RPMI7951 (cell line): ENCODE results near the gene LFNG. TPM values are rescaled to one million over a fixed set of nuclear protein-coding genes. Genes with fewer than 3 reads are reported as not detected.
A peak's percentile ranks its signal among the peaks of the same experiment; 100 is the strongest.
"Not testable (repeated sequence)": the region's sequence is repeated elsewhere in the genome, so short reads cannot be mapped to it uniquely, and the experiment has no call there.

Source experiments
- DNase-seq: peaks from one replicate; pipeline ENCODE4 v3.0.0-alpha.2; 2012; ENCODE audit warnings: low read depth
- total RNA-seq: library from RNA; depleted of rRNA; stranded (reverse); fragments of >200 nt; shearing (Covaris generic); gene quantifications from 2 replicates; pipeline ENCODE4 v1.2.3, GENCODE V29; 2014

Gene LFNG
- total RNA-seq, 1 experiment from 2014 or later = 19.1 TPM

DNA sequence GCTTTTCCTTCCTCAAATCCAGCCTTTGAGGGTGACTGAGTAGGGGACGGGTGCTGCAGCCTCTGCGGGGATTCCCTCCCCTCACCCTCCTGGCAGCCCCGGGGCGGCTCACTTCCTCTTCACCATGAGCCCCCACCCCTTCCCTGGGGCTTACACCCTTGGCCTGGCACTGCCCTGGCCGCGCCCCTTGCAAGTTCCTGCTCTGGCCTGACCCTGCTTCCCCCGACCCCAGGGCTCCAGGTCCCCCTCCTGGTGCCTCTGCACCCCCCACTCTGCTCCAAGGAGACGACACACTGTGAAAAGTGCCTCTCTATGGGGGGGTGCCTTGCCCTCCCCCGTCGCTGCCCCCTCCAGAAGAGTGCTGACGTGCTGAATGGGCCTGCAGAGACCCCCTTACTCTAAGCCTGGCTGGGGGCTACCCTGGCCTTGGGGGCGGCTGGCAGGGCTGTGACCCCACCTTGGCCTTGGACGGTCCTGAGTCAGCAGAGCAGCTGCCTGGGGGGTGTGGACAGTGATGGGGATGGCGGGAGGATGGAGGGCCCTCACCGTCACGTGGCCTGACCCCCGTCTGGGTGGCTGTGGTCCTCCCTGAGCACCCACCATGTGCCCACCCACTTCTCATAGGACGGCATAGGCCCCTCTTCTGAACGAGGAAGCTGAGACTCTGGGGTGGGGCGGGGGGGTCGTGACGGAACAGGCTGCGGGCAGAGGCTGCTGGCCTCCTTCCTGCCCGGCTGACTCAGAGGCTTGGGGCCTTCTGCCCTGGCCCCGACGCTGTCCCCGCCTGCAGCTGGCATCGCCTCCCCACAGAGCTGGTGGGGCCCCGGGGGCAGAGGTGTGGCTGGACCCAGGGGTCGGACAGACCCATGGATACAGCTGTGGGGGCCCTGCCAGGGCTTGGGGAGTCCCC, 9.8 kb downstream of the LFNG start:
- DNase-seq = peak; percentile 93

DNA sequence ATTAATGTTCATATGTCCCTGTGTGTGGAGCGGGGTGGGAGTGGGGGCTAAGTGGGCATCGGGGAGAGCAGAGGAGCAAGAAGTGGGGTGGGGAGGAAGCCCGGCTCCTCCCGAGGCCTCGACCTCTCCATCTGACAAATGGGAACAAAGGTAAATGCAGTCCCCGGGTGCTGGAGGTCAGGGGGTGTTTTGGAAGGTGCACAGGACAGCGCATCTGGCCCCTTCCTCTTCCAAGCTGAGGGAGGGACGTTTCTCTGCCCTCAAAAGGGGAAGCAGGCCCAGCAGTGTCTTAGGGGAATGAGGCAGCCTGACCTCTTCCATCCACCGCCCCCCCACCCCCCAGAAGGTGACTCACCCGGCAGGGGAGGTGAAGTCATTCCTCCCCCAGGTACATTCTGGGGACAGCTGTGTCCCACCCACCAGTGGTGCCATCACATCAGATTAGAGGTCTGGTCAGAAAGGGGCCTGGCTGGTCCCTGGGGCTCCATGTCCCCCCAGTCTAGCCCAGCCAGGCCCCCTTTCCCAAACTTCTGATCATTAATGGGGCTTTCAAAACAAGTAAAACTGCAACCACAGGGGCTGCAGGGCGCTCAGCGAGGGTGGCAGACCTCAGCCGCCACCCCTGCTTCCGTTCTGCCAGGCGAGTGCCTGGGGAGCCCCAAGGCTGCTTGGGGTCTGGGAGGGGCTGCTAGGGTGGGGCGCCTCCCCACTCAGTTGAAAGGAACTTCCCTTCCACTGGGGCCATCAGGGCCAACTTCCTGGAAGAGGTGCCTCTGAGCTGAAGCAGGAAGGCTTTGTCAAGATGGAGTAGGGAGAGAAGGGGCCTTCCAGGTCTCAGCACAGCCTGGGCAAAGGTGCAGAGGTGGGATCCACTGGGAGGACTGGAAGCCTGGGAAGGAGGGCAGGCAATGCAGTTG, 10.8 kb downstream of the LFNG start:
- DNase-seq = peak; percentile 75

DNA sequence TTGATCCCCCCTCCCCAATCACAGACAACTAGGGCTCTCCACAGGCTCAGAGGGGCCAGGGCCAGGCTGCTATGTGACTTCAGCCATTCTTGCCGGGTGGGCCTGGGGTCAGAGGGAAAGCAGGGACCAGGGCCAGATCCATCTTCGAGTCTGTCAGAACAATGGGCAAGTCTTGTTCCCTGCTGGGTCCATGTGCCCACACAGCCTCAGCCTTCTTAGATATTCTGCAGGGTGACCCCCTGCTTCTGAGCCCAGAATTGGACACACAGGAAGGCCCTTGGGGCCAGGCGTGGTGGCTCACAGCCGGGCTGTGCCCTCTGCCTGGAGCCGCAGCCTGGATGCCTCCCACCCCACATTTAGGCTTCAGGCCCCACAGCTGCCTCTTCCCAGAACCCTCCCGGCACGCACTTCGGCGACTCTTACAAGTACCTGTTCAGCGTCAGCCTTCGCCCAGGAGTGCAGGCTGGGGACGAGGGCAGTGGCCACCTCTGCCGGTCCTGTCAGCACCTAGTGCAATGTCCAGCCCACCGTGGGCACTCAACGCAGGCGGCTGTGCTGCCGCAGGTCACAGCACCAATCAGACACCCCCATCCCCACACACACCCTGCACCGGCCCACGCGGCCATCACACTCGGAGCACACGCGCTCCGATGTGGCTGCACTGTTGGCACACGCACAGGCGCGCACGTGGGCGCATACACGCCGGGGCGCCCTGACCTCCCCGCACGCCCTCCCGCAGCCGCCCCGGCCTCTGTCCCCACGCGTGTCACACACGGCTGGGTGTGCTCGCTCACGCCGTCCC, 11.6 kb downstream of the LFNG start:
- not testable (repeated sequence) for DNase-seq

DNA sequence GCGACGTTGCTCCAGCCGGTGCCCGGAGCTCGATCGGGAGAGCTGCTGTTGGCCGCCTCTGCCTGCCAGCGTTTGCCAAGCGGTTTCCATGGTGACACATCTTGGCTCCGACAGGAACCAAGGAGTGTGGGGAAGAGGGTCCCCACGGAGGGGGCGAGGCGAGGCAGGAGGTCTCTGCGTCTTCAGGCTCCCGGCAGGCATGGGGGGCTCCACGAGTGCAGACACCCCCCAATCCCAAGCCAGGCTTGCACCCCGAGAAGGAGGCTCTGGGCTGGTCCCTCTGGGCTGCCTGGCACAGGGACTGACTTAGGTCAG, 12.2 kb downstream of the LFNG start:
- DNase-seq = not testable (repeated sequence)

DNA sequence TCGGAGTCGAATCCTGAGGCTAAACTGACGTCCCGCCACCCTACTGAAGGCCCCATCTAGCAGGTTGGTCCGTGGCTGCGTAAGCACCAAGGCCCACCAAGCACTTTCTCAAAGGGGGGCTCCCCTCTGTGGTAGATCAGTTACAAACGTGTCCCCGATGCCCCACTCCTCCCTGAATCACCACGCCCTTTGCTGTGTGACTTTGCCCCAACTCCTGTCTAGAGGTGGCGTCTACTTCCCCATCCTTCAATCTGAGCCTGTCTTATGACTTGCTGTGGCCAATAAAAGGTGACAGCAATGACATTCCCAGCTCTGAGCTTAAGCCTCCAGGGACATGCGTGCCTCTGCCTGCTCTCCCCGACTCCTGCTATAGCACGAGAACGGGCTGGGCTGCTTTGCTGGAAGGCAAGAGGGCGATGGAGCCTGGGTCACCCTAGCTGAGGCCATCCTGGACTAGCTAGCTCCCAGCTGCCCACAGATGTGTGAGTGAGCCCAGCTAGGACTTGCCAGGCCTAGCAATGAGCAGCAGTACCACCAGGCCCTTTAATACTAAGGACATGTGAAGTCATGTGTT, 12.7 kb downstream of the LFNG start:
- not testable (repeated sequence) for DNase-seq

DNA sequence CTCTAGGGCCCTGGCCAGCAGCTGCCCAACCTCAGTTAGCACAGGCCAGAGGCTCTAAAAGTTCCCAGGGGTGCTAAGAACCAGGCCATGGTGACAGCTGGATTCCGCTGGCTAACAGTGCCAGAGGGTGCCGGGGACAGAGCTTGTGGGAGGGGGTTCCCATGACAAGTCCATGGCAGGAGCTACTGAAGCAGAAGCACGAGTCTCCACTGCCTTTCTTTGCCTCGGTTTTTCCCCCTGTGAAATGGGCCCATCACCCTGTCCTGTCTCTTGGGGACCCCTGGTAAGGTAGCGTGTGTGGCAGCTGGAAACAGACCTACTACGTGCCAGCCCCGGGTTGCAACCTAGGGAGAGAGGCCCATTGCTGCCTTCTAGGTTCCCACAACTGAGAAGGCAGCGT, 13.2 kb downstream of the LFNG start:
- DNase-seq = not testable (repeated sequence)

DNA sequence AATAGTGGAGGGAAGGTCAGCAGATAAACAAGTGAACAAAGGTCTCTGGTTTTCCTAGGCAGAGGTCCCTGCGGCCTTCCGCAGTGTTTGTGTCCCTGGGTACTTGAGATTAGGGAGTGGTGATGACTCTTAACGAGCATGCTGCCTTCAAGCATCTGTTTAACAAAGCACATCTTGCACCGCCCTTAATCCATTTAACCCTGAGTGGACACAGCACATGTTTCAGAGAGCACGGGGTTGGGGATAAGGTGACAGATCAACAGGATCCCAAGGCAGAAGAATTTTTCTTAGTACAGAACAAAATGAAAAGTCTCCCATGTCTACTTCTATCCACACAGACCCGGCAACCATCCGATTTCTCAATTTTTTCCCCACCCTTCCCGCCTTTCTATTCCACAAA, 14.0 kb downstream of the LFNG start:
- DNase-seq = not testable (repeated sequence)

DNA sequence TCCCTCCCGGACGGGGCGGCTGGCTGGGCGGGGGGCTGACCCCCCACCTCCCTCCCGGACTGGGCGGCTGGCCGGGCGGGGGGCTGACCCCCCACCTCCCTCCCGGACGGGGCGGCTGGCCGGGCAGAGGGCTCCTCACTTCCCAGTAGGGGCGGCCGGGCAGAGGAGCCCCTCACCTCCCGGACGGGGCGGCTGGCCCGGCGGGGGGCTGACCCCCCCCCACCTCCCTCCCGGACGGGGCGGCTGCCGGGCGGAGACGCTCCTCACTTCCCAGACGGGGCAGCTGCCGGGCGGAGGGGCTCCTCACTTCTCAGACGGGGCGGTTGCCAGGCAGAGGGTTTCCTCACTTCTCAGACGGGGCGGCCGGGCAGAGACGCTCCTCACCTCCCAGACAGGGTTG, 14.6 kb downstream of the LFNG start:
- DNase-seq = not testable (repeated sequence)

DNA sequence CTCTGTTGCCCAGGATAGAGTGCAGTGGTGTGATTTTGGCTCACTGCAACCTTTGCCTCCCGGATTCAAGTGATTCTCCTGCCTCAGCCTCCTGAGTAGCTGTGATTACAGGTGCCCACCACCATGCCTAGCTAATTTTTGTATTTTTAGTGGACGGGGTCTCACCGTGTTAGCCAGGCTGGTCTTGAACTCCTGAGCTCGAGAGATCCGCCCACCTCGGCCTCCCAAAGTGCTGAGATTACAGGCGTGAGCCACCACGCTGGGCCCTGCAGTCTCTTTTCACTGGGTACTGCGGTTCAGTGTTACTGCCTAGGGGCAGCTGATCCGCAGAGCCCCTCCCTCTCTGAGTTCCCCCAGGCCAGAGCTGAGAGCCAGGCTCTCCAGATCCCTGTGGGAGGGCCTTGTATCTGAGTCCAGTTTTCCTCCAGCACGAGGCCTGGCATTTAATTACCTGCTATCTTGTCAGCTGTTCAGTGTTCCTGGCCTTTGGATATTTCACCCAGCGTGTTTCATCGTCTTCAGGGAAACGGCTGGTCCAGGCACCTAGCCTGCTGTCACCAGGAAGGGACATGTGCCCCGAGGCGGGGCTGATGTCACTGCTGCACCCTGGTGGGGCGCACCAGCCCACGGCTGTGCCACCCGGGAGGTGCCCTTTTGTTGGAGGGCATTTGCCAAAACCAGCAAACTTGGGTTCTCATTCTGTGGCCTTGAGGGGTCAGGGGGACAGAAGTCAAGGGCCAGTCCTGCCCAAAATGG, 16.5 kb downstream of the LFNG start:
- DNase-seq = not testable (repeated sequence)

DNA sequence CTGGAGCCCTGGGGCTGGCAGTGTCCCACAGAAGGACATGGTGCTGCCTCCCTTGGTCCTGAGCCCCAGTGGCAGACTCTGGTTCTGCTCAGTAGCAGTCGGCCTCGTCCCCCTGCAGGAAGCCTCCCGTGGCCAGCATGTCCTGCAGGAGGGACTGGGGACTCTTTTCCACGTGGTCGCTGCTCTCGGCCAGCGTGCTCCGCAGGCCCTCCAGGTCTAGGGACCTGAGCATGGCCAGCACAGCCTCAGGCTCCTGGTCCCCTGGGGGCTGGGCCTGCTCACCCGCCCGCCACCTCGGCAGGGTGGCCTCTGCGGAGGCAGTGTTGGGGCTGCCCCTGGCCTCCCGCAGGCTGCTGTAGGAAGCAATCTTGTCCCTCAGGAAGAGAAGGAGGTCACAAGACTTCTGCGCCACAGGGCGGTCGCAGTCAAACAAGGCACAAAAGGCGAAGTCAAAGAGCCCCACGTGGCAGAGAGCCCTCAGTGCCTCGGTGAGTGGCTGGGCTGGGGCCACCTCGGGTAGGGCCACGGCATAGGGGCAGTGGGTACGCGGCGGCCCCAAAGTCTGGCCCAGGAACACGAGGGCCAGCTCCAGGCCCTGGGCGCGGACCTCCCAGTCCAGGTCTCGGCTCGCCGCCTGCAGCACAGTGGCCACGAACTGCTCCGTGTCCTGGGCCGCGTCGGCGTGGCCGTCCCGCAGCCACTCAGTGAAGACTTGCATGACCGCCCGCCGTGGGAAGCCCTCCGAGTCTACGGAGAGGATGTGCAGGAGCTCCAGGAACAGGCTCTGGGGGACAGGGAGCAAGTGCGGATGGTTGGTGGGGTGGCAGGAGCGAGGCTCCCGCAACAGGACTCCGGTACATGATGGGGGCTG, 18.6 kb downstream of the LFNG start:
- DNase-seq = no peak

DNA sequence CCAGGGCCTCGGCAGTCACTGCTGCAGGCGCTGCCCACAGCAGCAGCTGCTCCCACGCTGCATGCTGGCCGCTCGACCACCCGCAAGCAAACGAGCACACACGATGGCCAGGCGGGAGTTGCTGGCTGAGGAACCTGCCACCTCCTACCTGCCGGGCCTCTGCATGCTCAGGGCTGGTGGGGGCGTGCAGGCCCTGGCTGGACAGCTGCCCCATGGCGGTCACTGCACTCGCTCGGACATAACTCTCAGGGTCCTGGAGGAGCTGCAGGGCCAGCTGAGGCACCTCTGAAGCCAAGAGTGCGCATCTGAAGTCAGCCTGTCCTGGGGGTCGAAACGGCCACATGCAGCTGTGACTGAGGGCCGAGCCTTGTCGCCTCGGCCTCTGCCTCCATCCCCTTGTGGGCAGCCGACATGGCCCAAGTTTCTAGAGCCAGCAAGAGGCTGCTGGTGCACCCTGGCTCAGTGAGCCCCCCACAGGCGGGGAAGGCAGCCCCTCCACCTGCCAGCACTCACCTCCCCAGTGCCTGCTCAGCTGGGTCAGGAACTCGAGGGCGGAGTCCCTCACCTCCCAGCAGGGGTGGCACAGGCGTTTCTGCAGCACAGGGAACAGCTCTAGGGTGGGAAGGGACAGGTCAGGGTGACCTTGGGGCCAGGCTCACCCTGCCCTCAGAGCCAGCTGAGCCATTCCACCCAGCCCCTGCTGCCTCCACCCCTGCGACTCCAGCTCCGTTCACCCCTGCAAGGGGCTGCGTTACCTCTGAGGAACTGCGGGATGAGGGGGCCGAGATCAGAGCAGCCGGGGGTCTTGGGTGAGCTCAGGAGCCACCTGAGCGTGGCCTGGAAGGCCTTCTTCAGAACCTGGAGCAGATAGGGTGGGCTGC, 19.7 kb downstream of the LFNG start:
- no peak for DNase-seq

DNA sequence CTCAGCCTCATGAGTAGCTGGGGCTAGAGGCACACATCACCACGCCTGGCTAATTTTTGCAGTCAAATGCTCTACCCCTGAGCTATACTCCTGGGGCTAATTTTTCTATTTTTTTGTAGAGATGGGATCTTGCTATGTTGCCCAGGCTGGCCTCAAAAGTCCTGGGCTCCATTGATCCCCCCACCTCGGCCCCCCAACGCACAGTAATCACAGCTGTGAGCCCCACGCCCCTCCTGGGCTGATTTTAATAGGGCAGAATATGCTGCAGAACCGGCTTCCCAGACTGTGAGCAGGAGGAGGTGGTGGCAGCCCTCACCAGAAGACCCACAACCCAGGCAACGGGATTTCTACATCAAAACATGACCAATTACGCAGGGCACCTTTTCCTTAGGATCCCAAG, 20.6 kb downstream of the LFNG start:
- no peak for DNase-seq

DNA sequence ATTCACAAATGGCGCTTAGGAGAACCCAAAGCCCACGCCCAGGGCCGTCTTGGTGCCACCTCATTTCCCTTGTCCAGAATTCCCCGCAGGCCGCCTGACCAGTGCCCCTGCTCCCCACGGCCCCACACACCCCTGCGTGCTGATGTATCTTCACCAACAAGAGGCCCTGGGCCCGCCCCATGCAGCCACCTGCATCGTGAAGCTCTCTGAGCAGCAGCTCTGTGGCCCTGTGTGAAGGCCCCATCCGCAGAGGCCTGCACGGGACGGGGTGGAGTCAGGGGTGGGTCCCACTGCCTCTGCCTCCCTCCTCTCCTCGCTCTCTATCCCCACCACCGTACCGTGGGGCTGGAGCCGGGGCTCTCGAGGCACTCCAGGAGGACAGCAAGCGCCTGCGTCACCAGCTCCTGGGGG, 21.1 kb downstream of the LFNG start:
- DNase-seq = no peak

DNA sequence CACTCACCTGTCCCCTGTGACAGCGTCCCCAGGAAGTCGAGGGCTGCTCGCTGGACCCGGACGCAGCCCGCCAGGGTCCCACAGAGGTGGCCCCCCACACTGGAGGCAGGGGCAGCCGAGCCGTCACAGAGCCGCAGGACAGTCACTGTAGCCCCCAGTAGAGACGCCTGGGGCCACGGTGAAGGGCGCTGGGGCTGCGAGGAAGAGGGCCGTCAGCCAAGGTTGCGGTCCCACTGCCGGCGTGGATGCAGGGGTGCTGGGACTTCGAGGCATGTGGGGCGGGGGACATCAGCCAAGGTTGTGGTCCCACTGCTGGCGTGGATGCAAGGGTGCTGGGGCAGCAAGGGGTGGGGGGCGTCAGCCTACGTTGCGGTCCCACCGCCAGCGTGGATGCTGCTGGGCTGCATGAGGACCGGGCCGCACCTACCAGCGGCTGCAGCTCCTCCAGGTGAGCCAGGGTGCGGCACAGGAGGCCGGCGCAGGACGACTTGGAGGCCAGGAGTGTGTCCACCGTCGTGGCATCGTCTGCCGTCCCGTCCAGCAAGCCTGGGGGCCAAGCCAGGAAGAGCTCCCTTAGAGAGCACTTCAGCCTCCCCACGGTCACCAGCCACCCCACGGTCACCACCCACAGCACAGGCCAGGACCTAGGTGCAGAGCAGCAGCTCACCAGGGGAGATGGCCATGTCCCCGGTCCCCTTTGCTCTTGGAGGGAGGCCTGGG, 21.9 kb downstream of the LFNG start:
- no peak for DNase-seq

DNA sequence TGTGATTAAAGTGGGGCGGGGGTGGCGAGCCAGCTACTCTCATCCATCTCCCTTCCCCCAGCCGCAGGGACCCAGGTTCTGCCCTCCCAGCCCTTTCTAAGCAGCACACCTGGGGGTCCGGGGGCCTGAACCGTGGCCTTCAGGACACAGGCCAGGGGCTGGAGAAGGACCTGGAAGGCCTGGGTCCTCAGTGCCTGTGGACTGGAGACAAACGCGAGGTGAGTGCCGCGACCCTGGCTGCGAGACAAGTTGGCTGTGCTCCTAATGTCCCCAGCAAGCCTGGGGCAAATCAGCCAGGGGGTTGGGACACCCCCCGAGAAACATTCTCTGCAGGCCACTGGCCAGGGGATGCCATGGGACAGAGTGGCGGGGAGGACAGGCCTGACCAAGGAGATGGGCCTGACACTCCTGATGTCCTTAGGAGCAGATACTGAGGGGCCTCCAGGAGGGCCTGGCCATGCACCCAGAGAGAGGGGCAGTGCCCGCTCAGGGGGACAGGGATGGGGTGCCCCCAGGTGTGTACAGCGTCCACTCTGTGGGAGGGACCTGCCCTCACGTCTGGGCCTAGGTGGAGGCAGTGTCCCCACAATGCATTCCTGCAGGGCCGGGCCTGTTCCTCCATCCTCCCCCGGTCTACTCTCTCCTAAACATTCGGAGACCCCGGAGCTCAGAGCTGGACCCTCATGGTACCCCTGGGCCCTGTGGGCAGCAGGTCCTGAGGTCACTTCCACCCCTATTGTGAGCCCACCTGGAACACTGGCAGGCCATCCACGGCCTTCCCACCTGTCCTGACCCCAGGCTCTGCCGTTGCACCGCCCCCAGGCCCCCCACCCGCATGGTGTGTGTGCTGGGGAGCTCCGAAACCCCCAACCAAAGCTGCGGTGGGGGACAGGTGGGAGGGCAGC, 22.7 kb downstream of the LFNG start:
- DNase-seq = no peak

DNA sequence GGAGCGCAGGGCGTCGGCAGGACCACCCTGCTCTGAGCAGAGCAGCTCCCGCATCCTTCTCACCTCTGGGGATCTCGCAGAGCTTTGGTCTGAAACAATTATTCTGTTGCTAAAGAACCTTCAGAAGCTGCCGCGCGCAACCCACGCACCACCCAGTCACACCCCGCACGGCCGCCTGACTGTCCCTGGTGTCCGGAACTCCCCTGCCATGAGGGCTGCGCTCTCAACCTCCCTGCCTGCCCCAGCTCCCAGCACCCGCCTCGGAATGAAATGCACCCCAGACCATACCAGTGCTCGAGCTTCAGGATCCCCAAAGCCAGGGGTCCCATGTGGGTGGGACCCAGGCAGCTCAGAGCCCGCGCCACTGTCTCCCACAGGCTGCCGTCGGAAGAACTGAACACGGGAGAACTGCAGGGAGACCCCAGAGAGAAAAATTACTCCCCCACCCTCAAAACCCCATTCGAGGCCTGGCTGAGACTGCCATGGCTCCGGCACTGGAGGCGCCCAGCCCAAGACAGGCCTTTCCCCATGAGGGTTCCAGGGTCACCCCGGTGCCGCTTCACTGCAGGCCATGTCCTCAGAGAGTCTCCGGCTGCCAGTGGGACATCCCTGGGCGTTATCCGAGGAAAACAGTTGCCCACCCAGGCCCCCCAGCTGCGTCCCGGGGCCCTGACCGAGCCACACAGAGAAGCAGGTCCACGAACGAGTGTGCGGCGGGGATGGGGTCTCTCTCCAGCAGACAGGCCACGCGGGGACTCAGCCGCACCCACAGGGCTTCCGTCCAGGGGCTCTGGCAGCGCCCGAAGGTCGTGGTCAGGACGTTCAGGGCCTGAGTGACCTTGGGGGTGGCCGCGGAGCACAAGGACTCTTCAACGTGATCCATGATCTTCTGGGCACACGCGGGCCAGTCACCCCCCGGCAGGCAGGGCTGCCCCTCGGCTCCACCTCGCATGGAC, 23.6 kb downstream of the LFNG start:
- no peak for DNase-seq
